ENCODE data around the gene ZDHHC4.

DNA sequence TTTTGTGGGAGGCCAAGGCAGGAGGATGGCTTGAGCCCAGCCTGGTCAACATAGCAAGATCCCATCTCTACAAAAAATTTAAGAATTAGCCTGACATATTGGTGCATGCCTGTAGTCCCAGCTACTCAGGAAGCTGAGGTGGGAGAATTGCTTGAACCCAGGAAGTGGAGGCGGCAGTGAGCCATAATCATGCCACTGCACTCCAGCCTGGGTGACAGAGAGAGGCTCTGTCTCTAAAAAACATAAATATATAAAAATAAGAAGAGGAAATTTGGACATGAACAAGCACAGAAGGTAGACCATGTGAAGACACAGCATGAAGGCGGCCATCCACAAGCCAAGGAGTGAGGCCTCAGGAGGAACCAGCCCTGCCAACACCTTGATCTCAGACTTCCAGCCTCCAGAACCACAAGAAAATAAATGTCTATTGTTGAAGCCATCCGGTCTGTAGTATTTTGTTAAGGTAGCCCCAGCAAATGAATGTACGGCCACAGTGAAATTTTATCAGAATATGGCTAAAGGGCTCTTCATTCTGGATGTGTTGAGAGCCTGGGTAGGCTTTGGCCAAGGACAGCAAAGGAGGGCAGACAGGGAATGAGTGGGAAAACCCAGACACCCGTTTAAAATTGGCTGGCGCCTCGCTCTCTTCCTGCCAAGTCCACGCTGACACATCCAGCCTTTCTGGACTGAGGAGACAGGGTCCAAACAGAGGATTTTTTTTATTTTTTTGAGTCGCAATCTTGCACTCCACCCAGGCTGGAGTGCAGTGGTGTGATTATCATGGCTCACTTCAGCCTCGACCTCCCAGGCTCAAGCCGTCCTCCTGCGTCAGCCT is 13.1 kb upstream of the ZDHHC4 start:
- TF ChIP-seq, protein P1, sequence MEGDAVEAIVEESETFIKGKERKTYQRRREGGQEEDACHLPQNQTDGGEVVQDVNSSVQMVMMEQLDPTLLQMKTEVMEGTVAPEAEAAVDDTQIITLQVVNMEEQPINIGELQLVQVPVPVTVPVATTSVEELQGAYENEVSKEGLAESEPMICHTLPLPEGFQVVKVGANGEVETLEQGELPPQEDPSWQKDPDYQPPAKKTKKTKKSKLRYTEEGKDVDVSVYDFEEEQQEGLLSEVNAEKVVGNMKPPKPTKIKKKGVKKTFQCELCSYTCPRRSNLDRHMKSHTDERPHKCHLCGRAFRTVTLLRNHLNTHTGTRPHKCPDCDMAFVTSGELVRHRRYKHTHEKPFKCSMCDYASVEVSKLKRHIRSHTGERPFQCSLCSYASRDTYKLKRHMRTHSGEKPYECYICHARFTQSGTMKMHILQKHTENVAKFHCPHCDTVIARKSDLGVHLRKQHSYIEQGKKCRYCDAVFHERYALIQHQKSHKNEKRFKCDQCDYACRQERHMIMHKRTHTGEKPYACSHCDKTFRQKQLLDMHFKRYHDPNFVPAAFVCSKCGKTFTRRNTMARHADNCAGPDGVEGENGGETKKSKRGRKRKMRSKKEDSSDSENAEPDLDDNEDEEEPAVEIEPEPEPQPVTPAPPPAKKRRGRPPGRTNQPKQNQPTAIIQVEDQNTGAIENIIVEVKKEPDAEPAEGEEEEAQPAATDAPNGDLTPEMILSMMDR (IDR thresholded peaks at IDR 0.05), result no peak
- TF ChIP-seq POLR2A (IDR thresholded peaks at IDR 0.05), result no peak
